ENCODE measurements around the gene ABLIM2. TPM values are rescaled to one million over a fixed set of nuclear protein-coding genes. Genes with fewer than 3 reads are reported as not detected.

Gene ABLIM2
- polyA plus RNA-seq, 3 donors: 0.21 TPM; not detected in 2

- H3K4me3 Mint-ChIP-seq: no peak overlapping the region
- H3K4me1 Mint-ChIP-seq: peaks cover 8% of the 10 kb centered on the region
Observed at GRCh38 chr4:7973545-7973981, 185.1 kb downstream of the ABLIM2 start.

GRCh38 chr4:7971881-7972500 lies 186.6 kb downstream of the ABLIM2 start:
- Histone ChIP-seq H2AFZ (ENCODE audit: insufficient read depth, low read depth, low read length, poor library complexity, severe bottlenecking) (no peak overlapping the region), H4K20me1 (ENCODE audit: insufficient read depth, low read length) (no peaks in the 10 kb centered on the region), H3K4me1 (ENCODE audit: control insufficient read depth in 1 of 2, insufficient read depth in 2 of 2, low read length in 2 of 2) (no peaks in the 10 kb centered on the region), H3K36me3 (replicated peaks in 1 of 2; ENCODE audit: control insufficient read depth in 1 of 2, insufficient read depth in 2 of 2, low read length in 2 of 2) (no peaks in the 10 kb centered on the region), H3K27me3 (ENCODE audit: control insufficient read depth in 2 of 2, insufficient read depth in 2 of 2, low read length in 2 of 2) (peaks cover 0 to 4% of the 10 kb centered on the region in 2 donors), H3K9ac (ENCODE audit: insufficient read depth, low read length, poor library complexity, severe bottlenecking) (no peak overlapping the region), H3K27ac (ENCODE audit: low read depth in 1 of 2, low read length in 2 of 2) (no peak overlapping the region), H3K79me2 (ENCODE audit: insufficient read depth, low read length) (no peaks in the 10 kb centered on the region), H3K4me3 (replicated peaks in 1 of 3; ENCODE audit: low read depth in 2 of 3, low read length in 3 of 3) (no peak overlapping the region), H3K4me2 (replicated peaks; ENCODE audit: extremely low read depth, low read length, poor library complexity, severe bottlenecking) (no peak overlapping the region), H3K9me3 (replicated peaks in 1 of 2; ENCODE audit: control insufficient read depth in 1 of 2, insufficient read depth in 1 of 2, low read length in 2 of 2) (no peaks in the 10 kb centered on the region)
- intact Hi-C loops (cut with micrococcal nuclease): no loop called here
- Mint-ChIP-seq H3K27me3 (ENCODE audit: low read depth in 3 of 3) (peaks cover 24 to 27% (median 25%) of the 10 kb centered on the region in 3 donors), H3K4me3 (no peak overlapping the region), H3K9me3 (peaks cover 0 to 4% (median 0%) of the 10 kb centered on the region in 7 donors), H3K36me3 (no peaks in the 10 kb centered on the region), H3K27ac (no peak overlapping the region), H3K4me1 (peaks cover 8% of the 10 kb centered on the region)
- no peak for TF ChIP-seq CTCF (IDR thresholded peaks at IDR 0.05)
- no peak for DNase-seq
- WGBS (ENCODE audit: insufficient coverage): 79% methylated on average over 13 of the region's 13 CpGs

More at GRCh38 chr4:7973545-7973981, 185.1 kb downstream of the ABLIM2 start:
- no peaks in the 10 kb centered on the region for H3K4me1 ChIP-seq (ENCODE audit: control insufficient read depth in 1 of 2, insufficient read depth in 2 of 2, low read length in 2 of 2)
- Mint-ChIP-seq H3K27ac (no peak overlapping the region), H3K27me3 (ENCODE audit: low read depth in 3 of 3) (peaks cover 13 to 24% (median 24%) of the 10 kb centered on the region in 3 donors), H3K9me3 (peaks cover 0 to 6% (median 0%) of the 10 kb centered on the region in 7 donors), H3K36me3 (no peaks in the 10 kb centered on the region)
- H4K20me1 ChIP-seq (ENCODE audit: insufficient read depth, low read length): no peaks in the 10 kb centered on the region
- no peaks in the 10 kb centered on the region for H3K9me3 ChIP-seq (replicated peaks in 1 of 2; ENCODE audit: control insufficient read depth in 1 of 2, insufficient read depth in 1 of 2, low read length in 2 of 2)
- TF ChIP-seq CTCF (IDR thresholded peaks at IDR 0.05): no peak
- 88% methylated on average over 5 of the region's 10 CpGs for WGBS (ENCODE audit: insufficient coverage)
- DNase-seq: no peak
- H3K36me3 ChIP-seq (replicated peaks in 1 of 2; ENCODE audit: control insufficient read depth in 1 of 2, insufficient read depth in 2 of 2, low read length in 2 of 2): no peaks in the 10 kb centered on the region
- no peak overlapping the region for H3K27ac ChIP-seq (ENCODE audit: low read depth in 1 of 2, low read length in 2 of 2)
- no peak overlapping the region for H3K9ac ChIP-seq (ENCODE audit: insufficient read depth, low read length, poor library complexity, severe bottlenecking)
- no peak overlapping the region for H3K4me3 ChIP-seq (replicated peaks in 1 of 3; ENCODE audit: low read depth in 2 of 3, low read length in 3 of 3)
- no peak overlapping the region for H2AFZ ChIP-seq (ENCODE audit: insufficient read depth, low read depth, low read length, poor library complexity, severe bottlenecking)
- no peaks in the 10 kb centered on the region for H3K79me2 ChIP-seq (ENCODE audit: insufficient read depth, low read length)
- no peak overlapping the region for H3K4me2 ChIP-seq (replicated peaks; ENCODE audit: extremely low read depth, low read length, poor library complexity, severe bottlenecking)
- H3K27me3 ChIP-seq (ENCODE audit: control insufficient read depth in 2 of 2, insufficient read depth in 2 of 2, low read length in 2 of 2): peaks cover 0 to 5% of the 10 kb centered on the region in 2 donors
- intact Hi-C loops (cut with micrococcal nuclease): no loop called here
